HEK293T (cell line): ENCODE measurements around the gene CLEC4G.
A peak's percentile ranks its signal among the peaks of the same experiment; 100 is the strongest.

ENCODE experiments used
- CTCF ChIA-PET: fragments of 350-600 bp; formaldehyde crosslinking; extraction: SDS; loops from one replicate; lab custom pipeline; 2021; ENCODE audit warnings: antibody characterized with exemption, inconsistent platforms; lab: Yijun Ruan, JAX
- POLR2A ChIA-PET: fragments of 350-600 bp; formaldehyde crosslinking; extraction: SDS; loops from one replicate; lab custom pipeline; 2020; ENCODE audit warnings: antibody characterized with exemption, inconsistent platforms; lab: Yijun Ruan, JAX
- DNase-seq: peaks from one replicate; pipeline ENCODE4 v3.0.0; 2012; ENCODE audit warnings: mixed read lengths; ENCODE audit errors: extremely low spot score
- ARNT ChIP-seq: fragments of 450-650 bp; IDR thresholded peaks from 2 replicates; pipeline ENCODE4 v1.6.1; 2017; ENCODE audit warnings: mild to moderate bottlenecking
- BHLHE40 ChIP-seq: fragments of 450-650 bp; IDR thresholded peaks from 2 replicates; pipeline ENCODE4 v1.6.1; 2016; ENCODE audit warnings: mild to moderate bottlenecking, moderate library complexity, borderline replicate concordance
- CTBP1 ChIP-seq: fragments of 450-650 bp; IDR thresholded peaks from 2 replicates; pipeline ENCODE4 v1.6.1; 2016; ENCODE audit warnings: borderline replicate concordance
- ELF4 ChIP-seq: fragments of 450-650 bp; IDR thresholded peaks from 2 replicates; pipeline ENCODE4 v1.6.1; 2017; ENCODE audit warnings: antibody characterized with exemption
- FOXA1 ChIP-seq: fragments of 450-650 bp; IDR thresholded peaks from 2 replicates; pipeline ENCODE4 v1.6.1; 2016; ENCODE audit warnings: mild to moderate bottlenecking
- FOXK2 ChIP-seq: fragments of 450-650 bp; IDR thresholded peaks from 2 replicates; pipeline ENCODE4 v1.6.1; 2016; ENCODE audit warnings: mild to moderate bottlenecking
- FOXM1 ChIP-seq: fragments of 450-650 bp; IDR thresholded peaks from 2 replicates; pipeline ENCODE4 v1.6.1; 2017; ENCODE audit warnings: mild to moderate bottlenecking, borderline replicate concordance
- HDGF ChIP-seq: fragments of 450-650 bp; IDR thresholded peaks from 2 replicates; pipeline ENCODE4 v1.6.1; 2017; ENCODE audit warnings: antibody characterized with exemption, borderline replicate concordance
- L3MBTL2 ChIP-seq: fragments of 450-650 bp; conservative IDR thresholded peaks from 2 replicates; pipeline ENCODE4 v1.6.1; 2016; ENCODE audit warnings: mild to moderate bottlenecking
- LEF1 ChIP-seq: fragments of 450-650 bp; IDR thresholded peaks from 2 replicates; pipeline ENCODE4 v1.6.1; 2017; ENCODE audit warnings: mild to moderate bottlenecking, borderline replicate concordance
- NFRKB ChIP-seq: fragments of 450-650 bp; IDR thresholded peaks from 2 replicates; pipeline ENCODE4 v1.6.1; 2016; ENCODE audit warnings: mild to moderate bottlenecking, moderate library complexity
- SP1 ChIP-seq: fragments of 450-650 bp; IDR thresholded peaks from 2 replicates; pipeline ENCODE4 v1.6.1; 2017
- SUZ12 ChIP-seq: fragments of 450-650 bp; IDR thresholded peaks from 2 replicates; pipeline ENCODE4 v1.6.1; 2016; ENCODE audit warnings: mild to moderate bottlenecking
- TARDBP ChIP-seq: fragments of 450-650 bp; IDR thresholded peaks from 2 replicates; pipeline ENCODE4 v1.6.1; 2016
- ZNF384 ChIP-seq: fragments of 450-650 bp; IDR thresholded peaks from 2 replicates; pipeline ENCODE4 v1.6.1; 2016
- TF ChIP-seq, protein P1 (sequence below): fragments of 450-650 bp; IDR thresholded peaks from 2 replicates; pipeline ENCODE4 v1.6.1; 2016

Gene CLEC4G

DNA sequence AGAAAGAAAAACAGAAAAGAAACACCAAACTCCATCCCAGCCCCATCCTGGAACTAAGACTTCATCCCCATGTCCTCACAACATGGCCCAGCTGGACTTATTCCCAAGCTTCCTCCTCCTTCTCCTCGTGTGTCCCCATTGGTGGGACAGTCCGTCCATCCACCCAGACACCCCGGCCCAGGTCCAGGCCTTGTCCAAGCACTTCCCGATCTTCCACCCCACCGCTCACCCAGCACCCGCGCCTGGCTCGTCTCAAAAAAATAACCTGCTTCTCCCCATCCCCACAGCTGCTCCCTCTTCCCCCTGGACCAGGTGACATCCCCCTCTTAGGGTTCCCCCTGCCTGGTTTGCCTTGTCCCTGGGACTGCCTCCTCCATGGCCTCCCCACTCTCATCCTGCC is 28.6 kb downstream of the CLEC4G start:
- POLR2A ChIA-PET: no interaction called here
- DNase-seq: no peak
- no peak for TF ChIP-seq L3MBTL2
- TF ChIP-seq, protein P1, sequence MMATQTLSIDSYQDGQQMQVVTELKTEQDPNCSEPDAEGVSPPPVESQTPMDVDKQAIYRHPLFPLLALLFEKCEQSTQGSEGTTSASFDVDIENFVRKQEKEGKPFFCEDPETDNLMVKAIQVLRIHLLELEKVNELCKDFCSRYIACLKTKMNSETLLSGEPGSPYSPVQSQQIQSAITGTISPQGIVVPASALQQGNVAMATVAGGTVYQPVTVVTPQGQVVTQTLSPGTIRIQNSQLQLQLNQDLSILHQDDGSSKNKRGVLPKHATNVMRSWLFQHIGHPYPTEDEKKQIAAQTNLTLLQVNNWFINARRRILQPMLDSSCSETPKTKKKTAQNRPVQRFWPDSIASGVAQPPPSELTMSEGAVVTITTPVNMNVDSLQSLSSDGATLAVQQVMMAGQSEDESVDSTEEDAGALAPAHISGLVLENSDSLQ: peak; percentile 66
- no peak for TF ChIP-seq LEF1
- CTCF ChIA-PET: no interaction called here

DNA sequence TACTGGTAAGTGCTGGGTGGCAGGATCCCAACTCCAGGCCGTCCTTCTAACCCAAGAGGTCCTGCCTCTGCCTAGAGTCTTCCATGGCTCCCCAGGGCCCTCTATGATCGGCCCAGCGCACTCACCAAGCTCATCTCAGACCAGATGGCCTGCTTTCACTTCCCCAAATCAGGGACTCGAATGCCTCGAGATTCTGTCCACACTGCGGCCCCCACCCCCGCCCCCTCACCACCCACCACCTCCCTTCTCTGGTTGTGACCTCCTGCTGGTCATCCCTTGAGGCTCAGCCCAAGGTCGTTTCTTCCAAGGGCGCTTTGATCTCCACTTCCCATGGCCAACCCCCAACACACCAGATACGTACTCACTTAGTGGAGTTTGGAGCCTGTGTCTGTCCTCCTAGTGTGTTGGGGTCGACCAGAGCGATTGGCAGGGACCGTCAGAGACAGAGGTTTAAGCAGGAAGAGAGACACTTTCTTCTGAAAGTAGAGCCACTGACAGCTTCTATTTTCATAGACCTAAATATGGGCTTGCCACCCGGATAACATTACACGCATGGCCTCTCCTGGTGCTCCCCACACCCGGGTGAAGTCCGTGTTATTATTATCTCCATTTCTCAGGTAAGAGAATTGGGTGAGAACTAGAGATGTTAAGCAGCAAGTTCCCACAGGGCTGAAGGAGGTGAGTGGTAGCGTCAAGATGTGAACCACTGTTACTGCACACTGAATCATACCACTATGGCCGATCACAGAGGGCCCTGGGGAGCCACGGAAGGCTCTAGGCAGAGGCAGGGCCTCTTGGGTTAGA is 30.1 kb downstream of the CLEC4G start, which contains the start of gene FCER2:
TSS of gene FCER2 (minus strand) at position 478 of the 804 bp plus-strand sequence. CDS start 2,371 bp downstream, outside the sequence.
- CTCF ChIA-PET: no interaction called here
- no peak for DNase-seq
- POLR2A ChIA-PET: no interaction called here
- TF ChIP-seq FOXA1 (no peak), HDGF (no peak), ZNF384 (no peak), SP1 (no peak), ELF4 (no peak), FOXK2 (no peak), FOXM1 (no peak), NFRKB (no peak), LEF1 (no peak), SUZ12 (no peak), L3MBTL2 (no peak), ARNT (no peak), CTBP1 (no peak), TARDBP (no peak), BHLHE40 (no peak)
- TF ChIP-seq, protein P1: no peak

DNA sequence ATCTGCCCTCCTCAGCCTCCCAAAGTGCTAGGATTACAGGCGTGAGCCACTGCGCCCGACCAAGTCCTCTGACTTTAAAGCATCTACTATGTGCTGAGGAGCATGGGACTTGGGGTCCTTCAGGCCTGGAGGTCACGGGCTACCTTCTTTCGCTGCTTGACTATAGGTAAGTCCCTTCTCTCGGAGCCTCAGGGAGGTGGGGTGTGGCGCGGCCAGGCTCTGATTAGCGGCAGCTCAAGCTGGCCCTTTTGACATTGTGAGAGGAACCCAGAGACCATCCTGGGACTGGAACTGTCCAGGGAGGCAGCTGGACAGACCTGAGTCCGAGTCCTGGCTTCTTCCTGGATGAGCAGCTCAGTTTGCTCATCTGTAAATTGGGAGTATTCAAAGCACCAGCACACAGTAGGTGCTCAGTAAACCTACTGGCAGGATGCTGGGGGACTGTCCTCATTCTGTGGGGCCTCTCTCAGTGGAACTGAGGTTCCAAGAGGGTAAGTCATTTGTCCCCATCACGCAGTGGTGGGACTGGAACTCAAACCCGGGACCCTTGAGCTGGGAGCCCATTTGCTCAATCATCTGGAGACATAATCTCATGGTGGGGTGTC is 30.8 kb downstream of the CLEC4G start:
- TF ChIP-seq HDGF (no peak), L3MBTL2 (no peak), TARDBP (no peak), ARNT (no peak), FOXK2 (no peak), ELF4 (no peak), SP1 (no peak), BHLHE40 (no peak), FOXA1 (no peak), ZNF384 (no peak), SUZ12 (no peak), LEF1 (no peak), NFRKB (no peak), CTBP1 (no peak), FOXM1 (no peak)
- TF ChIP-seq, protein P1: no peak
- ChIA-PET POLR2A (no interaction called here), CTCF (no interaction called here)
- DNase-seq: no peak

DNA sequence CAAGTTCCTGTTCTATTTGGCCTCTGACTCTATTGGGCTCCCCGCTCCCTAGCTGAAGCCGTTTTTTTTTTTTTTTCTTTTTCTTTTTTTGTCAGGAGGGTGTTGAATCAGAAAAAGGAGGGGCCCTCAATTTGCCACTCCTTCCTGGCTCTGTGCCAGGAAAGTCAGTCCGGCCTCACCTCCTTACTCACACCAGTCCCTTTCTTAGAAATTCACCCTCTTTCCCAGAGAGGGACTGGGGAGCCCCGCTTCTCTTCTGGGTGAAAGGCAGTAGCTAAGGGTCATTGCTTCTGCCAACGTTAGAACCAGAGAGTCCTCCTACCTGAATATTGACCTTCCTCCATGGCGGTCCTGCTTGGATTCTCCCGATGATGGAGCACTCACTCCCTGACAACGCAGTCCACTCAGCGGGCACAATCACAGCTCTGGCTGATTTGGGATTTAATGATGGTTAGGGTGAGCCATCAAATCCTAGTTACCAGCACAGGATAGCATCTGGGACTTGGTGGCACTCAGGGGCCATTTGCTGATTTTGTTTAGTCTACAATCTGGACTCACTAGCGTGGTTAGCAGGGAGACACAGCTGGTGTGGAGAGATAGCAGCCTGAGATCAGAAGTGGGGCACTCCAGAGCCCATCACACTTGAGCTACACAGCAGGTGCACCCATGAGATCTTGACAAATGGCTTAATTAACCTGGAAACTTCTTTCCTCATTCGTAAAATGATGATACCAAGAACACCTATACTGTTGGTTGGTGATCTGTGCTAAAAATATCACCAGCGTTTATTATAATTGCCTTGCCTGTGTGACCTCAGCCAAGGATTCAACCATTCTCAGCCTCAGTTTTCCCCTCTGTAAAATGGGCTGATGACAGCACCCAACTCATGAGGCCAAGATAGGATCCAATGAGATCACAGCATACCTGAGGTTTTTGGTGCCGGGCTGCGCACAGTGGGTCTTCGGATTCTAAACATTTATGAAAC is 32.2 kb downstream of the CLEC4G start:
- ChIA-PET CTCF (interaction anchor here (0.7 kb wide), 1 partner anchor 19 kb away, joined by 3 read pairs; the partner anchor contains the start of gene TRAPPC5), POLR2A (no interaction called here)
- no peak for TF ChIP-seq FOXM1
- TF ChIP-seq NFRKB: no peak
- no peak for TF ChIP-seq SP1
- no peak for TF ChIP-seq SUZ12
- TF ChIP-seq FOXA1: no peak
- no peak for TF ChIP-seq BHLHE40
- TF ChIP-seq TARDBP: no peak
- TF ChIP-seq FOXK2: no peak
- TF ChIP-seq ARNT: no peak
- TF ChIP-seq LEF1: no peak
- TF ChIP-seq ELF4: no peak
- TF ChIP-seq CTBP1: no peak
- TF ChIP-seq L3MBTL2: no peak
- no peak for TF ChIP-seq HDGF
- TF ChIP-seq, protein P1: no peak
- no peak for TF ChIP-seq ZNF384
- no peak for DNase-seq
